ENCODE measurements around the gene POLR2H.

The POLR2H gene

DNA sequence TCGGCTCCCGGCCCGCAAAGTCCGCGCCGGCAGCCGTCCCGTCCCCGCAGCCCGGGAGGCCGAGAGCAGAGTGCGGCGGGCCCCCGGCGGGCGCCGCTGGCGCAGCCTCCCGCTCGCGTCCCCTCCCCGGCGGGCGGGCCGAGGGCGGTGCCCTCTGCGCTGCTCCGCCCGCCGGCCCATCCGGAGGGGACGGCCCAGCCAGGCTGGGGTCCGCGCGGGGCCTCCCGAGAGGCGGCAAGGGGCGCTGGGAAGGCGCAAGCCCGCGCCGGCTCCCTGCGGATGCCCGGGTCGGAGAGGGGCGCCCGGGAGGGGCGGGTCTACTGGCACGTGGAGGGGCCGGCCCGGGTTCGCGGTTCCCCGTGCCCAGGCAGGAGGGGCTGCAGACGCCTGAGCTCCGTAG lies at the start of gene POLR2H, which contains the start of gene CLCN2:
Gene POLR2H (plus strand): TSS at position 179 of the 400 bp plus-strand sequence. CDS start 1,783 bp downstream, outside the sequence.
Gene CLCN2 (minus strand): TSS at position 74 of the 400 bp plus-strand sequence. CDS start 126 bp downstream, outside the sequence.
- no peaks in the 10 kb centered on the region for H3K9me3 ChIP-seq (ENCODE audit: control insufficient read depth, insufficient read depth, low read length)
- DNase-seq (ENCODE audit: low read depth, low spot score) = no peak
- H3K27me3 ChIP-seq (ENCODE audit: control insufficient read depth, insufficient read depth, low read length) = no peaks in the 10 kb centered on the region
- H3K36me3 ChIP-seq (ENCODE audit: control insufficient read depth, insufficient read depth, low read length) = peaks cover 17% of the 10 kb centered on the region
- peak within 1 kb of the TSS; percentile 68 for H3K4me3 ChIP-seq (ENCODE audit: low read length)
- H3K4me1 ChIP-seq (ENCODE audit: control insufficient read depth, insufficient read depth, low read length) = peaks cover 7% of the 10 kb centered on the region; the same call in 1 of the 2 replicates
- no peak within 1 kb of the TSS for H3K27ac ChIP-seq (ENCODE audit: low read length)
- no CpG with 5 or more reads among the region's 56 CpGs for WGBS (ENCODE audit: insufficient coverage, insufficient read length)

DNA sequence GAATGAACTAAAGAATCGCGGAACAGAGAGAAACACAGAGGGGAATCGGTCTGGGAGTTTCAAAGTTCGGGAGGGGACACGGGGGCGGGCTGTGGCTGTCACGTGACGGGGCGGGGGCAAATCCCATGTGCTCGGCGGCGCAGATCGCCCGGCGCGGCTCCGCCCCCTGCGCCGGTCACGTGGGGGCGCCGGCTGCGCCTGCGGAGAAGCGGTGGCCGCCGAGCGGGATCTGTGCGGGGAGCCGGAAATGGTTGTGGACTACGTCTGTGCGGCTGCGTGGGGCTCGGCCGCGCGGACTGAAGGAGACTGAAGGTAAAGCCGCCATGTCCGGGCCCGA lies 47.2 kb upstream of the POLR2H start, which contains the start of gene EIF4G1:
Gene EIF4G1 (plus strand): TSS at position 244 of the 337 bp plus-strand sequence. CDS start 1,191 bp downstream, outside the sequence.
- Histone ChIP-seq H3K9me3 (ENCODE audit: control insufficient read depth, insufficient read depth, low read length) (no peaks in the 10 kb centered on the region), H3K4me3 (ENCODE audit: low read length) (peak within 1 kb of the TSS; percentile 95), H3K4me1 (ENCODE audit: control insufficient read depth, insufficient read depth, low read length) (no peaks in the 10 kb centered on the region), H3K36me3 (ENCODE audit: control insufficient read depth, insufficient read depth, low read length) (peaks cover 3% of the 10 kb centered on the region; the same call in 1 of the 2 replicates), H3K27ac (ENCODE audit: low read length) (no peak within 1 kb of the TSS), H3K27me3 (ENCODE audit: control insufficient read depth, insufficient read depth, low read length) (no peaks in the 10 kb centered on the region)
- DNase-seq (ENCODE audit: low read depth, low spot score) = no peak
- no CpG with 5 or more reads among the region's 40 CpGs for WGBS (ENCODE audit: insufficient coverage, insufficient read length)

DNA sequence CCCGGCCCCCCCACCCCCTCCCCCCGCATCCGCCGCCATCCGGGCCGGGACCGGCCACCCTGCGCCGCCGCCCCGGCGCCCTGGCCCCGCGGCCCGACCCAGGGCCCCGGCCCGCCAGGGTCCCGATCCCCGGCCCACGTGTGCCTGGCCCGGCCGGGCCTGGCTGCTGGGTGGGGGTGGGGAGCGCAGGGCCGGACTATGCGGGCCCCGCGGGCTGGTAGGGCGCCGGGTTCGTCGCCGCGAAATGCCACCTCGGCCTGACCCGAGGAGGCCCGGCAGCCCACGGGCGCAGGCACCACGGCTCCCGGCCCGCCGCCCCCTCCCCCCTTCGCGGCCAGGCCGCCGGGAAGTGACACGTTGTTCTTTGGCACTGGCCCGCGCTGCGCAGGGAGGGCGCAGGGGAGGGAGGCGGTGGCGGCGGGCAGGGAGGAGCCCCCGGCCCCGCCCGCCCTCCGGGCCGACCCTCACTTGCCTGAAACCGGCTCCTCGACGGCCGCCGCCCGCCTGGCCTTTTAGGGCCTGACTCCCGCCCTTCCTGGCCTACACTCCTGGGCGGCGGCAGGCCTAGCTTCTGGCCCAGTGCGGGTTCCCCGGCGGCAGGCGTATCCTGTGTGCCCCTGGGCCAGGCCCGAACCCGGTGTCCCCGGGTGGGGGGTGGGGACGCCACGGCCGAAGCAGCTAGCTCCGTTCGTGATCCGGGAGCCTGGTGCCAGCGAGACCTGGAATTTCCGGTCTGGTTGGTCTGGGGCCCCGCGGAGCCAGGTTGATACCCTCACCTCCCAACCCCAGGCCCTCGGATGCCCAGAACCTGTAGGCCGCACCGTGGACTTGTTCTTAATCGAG lies 46.6 kb upstream of the POLR2H start:
- no peak for DNase-seq (ENCODE audit: low read depth, low spot score)
- Histone ChIP-seq H3K4me3 (ENCODE audit: low read length) (peak overlapping the region; percentile 95), H3K27me3 (ENCODE audit: control insufficient read depth, insufficient read depth, low read length) (no peaks in the 10 kb centered on the region), H3K9me3 (ENCODE audit: control insufficient read depth, insufficient read depth, low read length) (no peaks in the 10 kb centered on the region), H3K4me1 (ENCODE audit: control insufficient read depth, insufficient read depth, low read length) (no peaks in the 10 kb centered on the region), H3K36me3 (ENCODE audit: control insufficient read depth, insufficient read depth, low read length) (peaks cover 3% of the 10 kb centered on the region), H3K27ac (ENCODE audit: low read length) (no peak overlapping the region)
- WGBS (ENCODE audit: insufficient coverage, insufficient read length) = no CpG with 5 or more reads among the region's 89 CpGs

- H3K4me1 ChIP-seq (ENCODE audit: control insufficient read depth, insufficient read depth, low read length) = no peaks in the 10 kb centered on the region
- no CpG with 5 or more reads among the region's 6 CpGs for WGBS (ENCODE audit: insufficient coverage, insufficient read length)
- peak overlapping the region; percentile 95 for H3K4me3 ChIP-seq (ENCODE audit: low read length)
- H3K9me3 ChIP-seq (ENCODE audit: control insufficient read depth, insufficient read depth, low read length) = no peaks in the 10 kb centered on the region
- H3K27ac ChIP-seq (ENCODE audit: low read length) = no peak overlapping the region
- DNase-seq (ENCODE audit: low read depth, low spot score) = no peak
- peaks cover 9% of the 10 kb centered on the region for H3K36me3 ChIP-seq (ENCODE audit: control insufficient read depth, insufficient read depth, low read length)
- H3K27me3 ChIP-seq (ENCODE audit: control insufficient read depth, insufficient read depth, low read length) = no peaks in the 10 kb centered on the region
These were observed 46.0 kb upstream of the POLR2H start for GRCh38 chr3:184315543-184315867.

- Histone ChIP-seq H3K4me1 (ENCODE audit: control insufficient read depth, insufficient read depth, low read length) (no peaks in the 10 kb centered on the region), H3K4me3 (ENCODE audit: low read length) (peak overlapping the region; percentile 95; the same call in 1 of the 2 replicates), H3K9me3 (ENCODE audit: control insufficient read depth, insufficient read depth, low read length) (no peaks in the 10 kb centered on the region), H3K27me3 (ENCODE audit: control insufficient read depth, insufficient read depth, low read length) (no peaks in the 10 kb centered on the region), H3K27ac (ENCODE audit: low read length) (no peak overlapping the region), H3K36me3 (ENCODE audit: control insufficient read depth, insufficient read depth, low read length) (peaks cover 14% of the 10 kb centered on the region)
- WGBS (ENCODE audit: insufficient coverage, insufficient read length) = no CpG with 5 or more reads among the region's 16 CpGs
- DNase-seq (ENCODE audit: low read depth, low spot score) = no peak
These were observed 45.4 kb upstream of the POLR2H start for GRCh38 chr3:184315871-184316661.

DNA sequence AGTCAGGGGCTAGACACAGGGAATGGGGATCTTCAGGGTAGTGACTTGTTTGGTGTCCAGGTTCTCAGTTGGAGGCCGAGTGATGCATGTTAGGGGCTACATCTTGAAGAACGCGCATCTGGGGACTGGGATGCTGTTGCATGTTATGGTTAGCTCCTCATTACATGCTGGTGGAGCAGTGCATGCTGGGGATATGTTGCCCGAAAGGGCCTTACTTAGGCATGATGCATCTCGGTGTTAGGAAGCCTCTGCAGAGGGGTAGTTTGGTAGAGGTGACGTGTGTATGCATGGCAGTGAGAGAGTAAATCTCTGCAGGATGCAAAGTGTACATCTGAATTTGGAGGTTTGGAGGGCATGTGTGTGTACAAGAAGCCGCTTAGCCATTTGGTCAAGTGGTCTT lies 44.7 kb upstream of the POLR2H start:
- no peaks in the 10 kb centered on the region for H3K9me3 ChIP-seq (ENCODE audit: control insufficient read depth, insufficient read depth, low read length)
- no peaks in the 10 kb centered on the region for H3K27me3 ChIP-seq (ENCODE audit: control insufficient read depth, insufficient read depth, low read length)
- H3K4me3 ChIP-seq (ENCODE audit: low read length) = no peak overlapping the region
- WGBS (ENCODE audit: insufficient coverage, insufficient read length) = no CpG with 5 or more reads among the region's 7 CpGs
- DNase-seq (ENCODE audit: low read depth, low spot score) = no peak
- no peaks in the 10 kb centered on the region for H3K4me1 ChIP-seq (ENCODE audit: control insufficient read depth, insufficient read depth, low read length)
- no peak overlapping the region for H3K27ac ChIP-seq (ENCODE audit: low read length)
- H3K36me3 ChIP-seq (ENCODE audit: control insufficient read depth, insufficient read depth, low read length) = peaks cover 22% of the 10 kb centered on the region

DNA sequence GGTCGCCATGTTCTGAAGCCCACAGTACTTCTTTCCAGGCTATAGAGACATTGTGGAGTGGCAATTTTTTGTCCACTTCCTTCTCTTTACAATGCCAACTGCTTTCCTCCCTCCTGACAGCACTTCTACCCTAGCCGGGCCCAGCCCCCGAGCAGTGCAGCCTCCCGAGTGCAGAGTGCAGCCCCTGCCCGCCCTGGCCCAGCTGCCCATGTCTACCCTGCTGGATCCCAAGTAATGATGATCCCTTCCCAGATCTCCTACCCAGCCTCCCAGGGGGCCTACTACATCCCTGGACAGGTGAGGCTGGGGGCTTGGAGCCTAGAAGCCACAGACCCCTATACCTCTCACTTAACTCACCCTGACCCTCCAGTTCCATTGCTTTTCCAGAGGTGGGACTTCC lies 44.3 kb upstream of the POLR2H start:
- DNase-seq (ENCODE audit: low read depth, low spot score) = no peak
- no peak overlapping the region for H3K4me3 ChIP-seq (ENCODE audit: low read length)

DNA sequence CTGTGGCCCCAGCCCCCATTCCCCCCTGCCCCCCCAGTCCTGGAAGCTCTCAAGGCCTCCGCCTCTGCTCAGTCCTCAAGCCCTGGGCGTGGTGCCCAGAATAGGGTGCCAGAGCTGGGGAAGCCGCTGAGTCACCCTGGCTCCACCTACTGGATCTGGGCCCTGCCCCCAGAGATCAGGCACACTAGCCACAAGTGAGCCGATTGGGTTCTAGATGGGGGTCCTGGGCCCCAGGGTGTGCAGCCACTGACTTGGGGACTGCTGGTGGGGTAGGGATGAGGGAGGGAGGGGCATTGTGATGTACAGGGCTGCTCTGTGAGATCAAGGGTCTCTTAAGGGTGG lies 41.4 kb upstream of the POLR2H start:
- DNase-seq (ENCODE audit: low read depth, low spot score) = no peak
- Histone ChIP-seq H3K4me1 (ENCODE audit: control insufficient read depth, insufficient read depth, low read length) (no peaks in the 10 kb centered on the region), H3K27ac (ENCODE audit: low read length) (no peak overlapping the region), H3K36me3 (ENCODE audit: control insufficient read depth, insufficient read depth, low read length) (peaks cover 50% of the 10 kb centered on the region), H3K9me3 (ENCODE audit: control insufficient read depth, insufficient read depth, low read length) (no peaks in the 10 kb centered on the region), H3K4me3 (ENCODE audit: low read length) (no peak overlapping the region), H3K27me3 (ENCODE audit: control insufficient read depth, insufficient read depth, low read length) (no peaks in the 10 kb centered on the region)
- WGBS (ENCODE audit: insufficient coverage, insufficient read length) = no CpG with 5 or more reads among the region's 4 CpGs

More for the DNA sequence above, 44.3 kb upstream of the POLR2H start:
- Histone ChIP-seq H3K27me3 (ENCODE audit: control insufficient read depth, insufficient read depth, low read length) (no peaks in the 10 kb centered on the region), H3K4me1 (ENCODE audit: control insufficient read depth, insufficient read depth, low read length) (no peaks in the 10 kb centered on the region), H3K36me3 (ENCODE audit: control insufficient read depth, insufficient read depth, low read length) (peaks cover 24% of the 10 kb centered on the region), H3K9me3 (ENCODE audit: control insufficient read depth, insufficient read depth, low read length) (no peaks in the 10 kb centered on the region), H3K27ac (ENCODE audit: low read length) (no peak overlapping the region)
- no CpG with 5 or more reads among the region's 5 CpGs for WGBS (ENCODE audit: insufficient coverage, insufficient read length)

DNA sequence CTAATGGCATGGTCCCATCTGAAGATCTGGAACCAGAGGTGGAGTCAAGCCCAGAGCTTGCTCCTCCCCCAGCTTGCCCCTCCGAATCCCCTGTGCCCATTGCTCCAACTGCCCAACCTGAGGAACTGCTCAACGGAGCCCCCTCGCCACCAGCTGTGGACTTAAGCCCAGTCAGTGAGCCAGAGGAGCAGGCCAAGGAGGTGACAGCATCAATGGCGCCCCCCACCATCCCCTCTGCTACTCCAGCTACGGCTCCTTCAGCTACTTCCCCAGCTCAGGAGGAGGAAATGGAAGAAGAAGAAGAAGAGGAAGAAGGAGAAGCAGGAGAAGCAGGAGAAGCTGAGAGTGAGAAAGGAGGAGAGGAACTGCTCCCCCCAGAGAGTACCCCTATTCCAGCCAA lies 39.8 kb upstream of the POLR2H start:
- Histone ChIP-seq H3K36me3 (ENCODE audit: control insufficient read depth, insufficient read depth, low read length) (peaks cover 66% of the 10 kb centered on the region), H3K27ac (ENCODE audit: low read length) (no peak overlapping the region), H3K4me3 (ENCODE audit: low read length) (no peak overlapping the region), H3K27me3 (ENCODE audit: control insufficient read depth, insufficient read depth, low read length) (no peaks in the 10 kb centered on the region), H3K9me3 (ENCODE audit: control insufficient read depth, insufficient read depth, low read length) (no peaks in the 10 kb centered on the region), H3K4me1 (ENCODE audit: control insufficient read depth, insufficient read depth, low read length) (no peaks in the 10 kb centered on the region)
- no peak for DNase-seq (ENCODE audit: low read depth, low spot score)
- no CpG with 5 or more reads among the region's 5 CpGs for whole genome bisulfite sequencing (ENCODE audit: insufficient coverage, insufficient read length)

DNA sequence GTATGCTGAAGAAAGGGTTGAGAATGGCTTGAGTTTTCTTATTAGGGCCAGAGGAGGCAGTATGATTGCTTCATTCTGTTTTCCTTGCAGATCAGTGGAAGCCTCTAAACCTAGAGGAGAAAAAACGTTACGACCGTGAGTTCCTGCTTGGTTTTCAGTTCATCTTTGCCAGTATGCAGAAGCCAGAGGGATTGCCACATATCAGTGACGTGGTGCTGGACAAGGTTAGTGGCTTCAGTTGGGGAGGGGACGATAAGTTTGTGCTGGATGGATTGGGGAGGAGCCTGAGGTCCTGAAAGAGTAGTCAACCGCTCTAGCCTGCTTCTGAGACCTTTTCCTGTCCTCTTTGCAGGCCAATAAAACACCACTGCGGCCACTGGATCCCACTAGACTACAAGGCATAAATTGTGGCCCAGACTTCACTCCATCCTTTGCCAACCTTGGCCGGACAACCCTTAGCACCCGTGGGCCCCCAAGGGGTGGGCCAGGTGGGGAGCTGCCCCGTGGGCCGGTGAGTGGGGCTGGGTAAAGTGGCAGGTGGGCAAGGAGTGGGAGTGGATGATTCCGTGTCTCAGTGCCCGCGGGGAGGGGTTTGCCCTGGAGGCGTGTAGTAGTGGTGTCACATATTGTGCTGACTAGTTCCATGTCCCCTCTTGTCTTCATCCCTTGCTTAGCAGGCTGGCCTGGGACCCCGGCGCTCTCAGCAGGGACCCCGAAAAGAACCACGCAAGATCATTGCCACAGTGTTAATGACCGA lies 38.6 kb upstream of the POLR2H start:
- no peak overlapping the region for H3K4me3 ChIP-seq (ENCODE audit: low read length)
- H3K9me3 ChIP-seq (ENCODE audit: control insufficient read depth, insufficient read depth, low read length) = no peaks in the 10 kb centered on the region
- no peak for DNase-seq (ENCODE audit: low read depth, low spot score)
- no CpG with 5 or more reads among the region's 20 CpGs for WGBS (ENCODE audit: insufficient coverage, insufficient read length)
- peaks cover 75% of the 10 kb centered on the region for H3K36me3 ChIP-seq (ENCODE audit: control insufficient read depth, insufficient read depth, low read length)
- no peak overlapping the region for H3K27ac ChIP-seq (ENCODE audit: low read length)
- no peaks in the 10 kb centered on the region for H3K4me1 ChIP-seq (ENCODE audit: control insufficient read depth, insufficient read depth, low read length)
- no peaks in the 10 kb centered on the region for H3K27me3 ChIP-seq (ENCODE audit: control insufficient read depth, insufficient read depth, low read length)
